Epidermal melanocyte (primary cell): Measurements from ENCODE around the gene CRYZ.
"Not testable (repeated sequence)": the region's sequence is repeated elsewhere in the genome, so short reads cannot be mapped to it uniquely, and the experiment has no call there.

Experiments used
- DNase-seq: peaks from one replicate; pipeline ENCODE4 v3.0.0; 2011; ENCODE audit warnings: low spot score; ENCODE audit not compliant: insufficient read length

CRYZ gene

DNA sequence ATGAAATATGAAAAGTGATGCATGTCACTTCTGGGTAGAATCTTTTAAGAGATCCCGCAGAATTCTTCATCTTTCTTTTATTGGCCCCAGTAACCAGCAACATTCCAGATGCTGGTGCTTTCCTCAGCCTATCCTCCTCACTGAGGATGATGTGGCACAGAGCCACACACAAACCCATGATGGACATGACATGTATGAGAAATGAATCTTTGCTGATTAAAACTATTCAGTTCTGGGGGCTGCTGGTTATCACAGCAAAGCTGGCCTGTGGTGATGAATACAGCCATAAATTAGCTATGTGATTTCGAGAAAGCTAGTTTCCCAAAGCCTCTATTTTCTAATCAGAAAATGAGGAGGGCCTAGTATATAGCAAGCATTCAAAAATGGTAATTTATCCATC, 51.0 kb downstream of the CRYZ start:
- no peak for DNase-seq

DNA sequence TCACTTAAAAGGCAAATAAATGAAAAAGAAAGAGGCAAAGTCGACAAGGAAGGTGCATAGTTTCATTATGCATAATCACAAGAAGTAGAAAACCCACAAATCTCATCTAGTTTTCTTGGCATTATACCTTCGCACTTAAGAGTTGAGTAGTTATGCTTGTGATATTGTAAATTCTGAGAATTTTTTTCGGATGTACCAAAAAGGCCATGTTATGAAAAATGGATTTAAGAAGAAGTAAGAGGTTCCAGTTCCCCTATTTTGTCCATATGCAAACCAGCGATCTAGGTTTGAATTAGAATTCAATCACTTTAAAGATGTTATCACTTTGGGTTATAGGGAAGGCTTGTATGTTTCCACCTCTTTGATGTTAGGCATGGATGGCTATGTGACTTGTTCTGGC, 51.4 kb downstream of the CRYZ start:
- no peak for DNase-seq

DNA sequence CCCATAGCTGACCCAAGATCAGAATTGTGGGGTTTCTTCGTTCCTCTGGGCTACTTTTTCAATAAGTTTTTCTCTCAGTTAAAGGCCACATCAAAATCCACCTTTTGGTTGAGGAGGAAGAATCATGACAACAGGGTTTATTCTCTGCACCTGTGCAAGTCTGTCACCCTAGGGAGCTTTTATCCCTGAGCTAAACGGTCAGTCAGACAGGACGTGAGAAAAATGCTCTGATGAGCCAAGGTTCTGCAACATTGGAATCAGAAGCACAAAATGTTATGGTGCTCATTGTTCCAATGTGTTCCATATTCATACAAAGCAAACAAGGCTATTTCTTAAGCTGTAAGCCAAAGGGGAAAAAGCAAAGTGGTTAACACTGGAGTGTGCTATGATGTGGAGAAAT, 51.8 kb downstream of the CRYZ start:
- no peak for DNase-seq

DNA sequence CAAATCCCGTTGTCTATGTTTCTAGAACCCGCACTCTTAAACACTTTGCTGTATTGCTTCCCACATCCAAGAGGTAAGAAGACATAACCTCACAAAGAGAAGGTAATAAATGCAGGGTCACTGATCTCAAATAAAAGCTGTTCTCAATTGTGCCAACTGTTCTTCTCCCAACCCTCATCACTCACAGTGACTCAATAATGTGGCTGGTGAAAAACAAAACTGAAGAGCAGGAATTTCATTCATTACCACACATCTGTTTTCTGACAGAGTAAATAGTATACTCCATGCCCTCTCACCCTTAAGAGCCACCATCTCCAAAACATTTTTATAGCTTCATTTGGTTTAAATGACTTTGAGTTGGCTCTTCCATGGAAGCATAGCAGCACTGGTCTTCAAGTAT, 53.0 kb downstream of the CRYZ start:
- no peak for DNase-seq

DNA sequence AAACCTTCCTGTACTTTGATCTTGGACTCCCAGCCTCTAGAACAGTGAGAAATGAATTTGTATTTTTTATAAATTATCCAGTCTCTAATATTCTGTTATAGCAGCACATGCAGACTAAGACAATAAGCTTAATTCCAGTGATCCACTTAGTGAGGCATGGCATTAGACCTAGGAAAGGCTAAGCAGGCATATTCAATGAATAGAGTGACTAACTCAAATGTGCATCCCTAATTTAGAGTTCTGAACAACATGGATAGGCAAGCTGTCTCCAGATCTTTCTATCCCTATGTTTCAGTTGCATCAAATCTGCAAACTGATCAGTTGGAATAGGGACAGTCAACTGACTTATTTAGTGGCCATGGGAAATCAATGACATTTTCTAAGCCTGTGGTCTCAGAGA, 54.9 kb downstream of the CRYZ start:
- DNase-seq, result no peak

DNA sequence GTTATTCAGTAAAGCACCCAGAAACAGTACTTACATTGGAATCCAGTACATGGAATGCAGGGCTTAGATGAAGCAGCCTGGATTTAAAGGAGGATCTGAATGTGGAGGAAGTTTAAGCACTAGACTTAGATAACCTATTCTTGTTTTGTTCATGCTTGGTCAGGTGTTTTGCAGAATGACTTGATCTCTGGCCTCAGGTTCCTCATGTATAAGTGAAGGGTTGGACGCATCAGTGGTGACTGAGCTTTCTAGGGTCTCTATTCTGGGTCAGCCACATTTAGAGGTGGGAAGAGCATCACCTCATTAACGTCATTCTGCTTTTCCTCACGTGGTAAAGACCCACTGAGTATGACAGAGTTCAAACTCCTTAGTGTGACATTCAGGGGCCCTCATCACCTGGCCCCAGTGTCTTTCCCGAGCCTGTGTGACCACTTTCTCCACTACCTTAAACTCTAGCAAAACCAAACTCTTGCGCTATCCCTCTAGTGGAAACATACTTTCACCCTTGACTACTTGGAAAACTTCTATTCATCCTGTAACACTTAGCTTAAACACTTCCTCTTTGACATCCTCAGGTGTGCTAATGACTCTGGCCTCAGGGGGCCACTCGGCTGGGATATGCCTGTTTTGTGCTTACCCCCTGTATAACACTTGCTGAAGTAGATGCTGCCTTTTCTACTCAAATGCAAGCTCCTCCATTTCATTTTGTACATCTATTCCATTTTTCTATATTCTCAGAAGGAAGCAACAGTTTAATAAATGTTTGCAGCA, 58.4 kb downstream of the CRYZ start:
- no peak for DNase-seq

DNA sequence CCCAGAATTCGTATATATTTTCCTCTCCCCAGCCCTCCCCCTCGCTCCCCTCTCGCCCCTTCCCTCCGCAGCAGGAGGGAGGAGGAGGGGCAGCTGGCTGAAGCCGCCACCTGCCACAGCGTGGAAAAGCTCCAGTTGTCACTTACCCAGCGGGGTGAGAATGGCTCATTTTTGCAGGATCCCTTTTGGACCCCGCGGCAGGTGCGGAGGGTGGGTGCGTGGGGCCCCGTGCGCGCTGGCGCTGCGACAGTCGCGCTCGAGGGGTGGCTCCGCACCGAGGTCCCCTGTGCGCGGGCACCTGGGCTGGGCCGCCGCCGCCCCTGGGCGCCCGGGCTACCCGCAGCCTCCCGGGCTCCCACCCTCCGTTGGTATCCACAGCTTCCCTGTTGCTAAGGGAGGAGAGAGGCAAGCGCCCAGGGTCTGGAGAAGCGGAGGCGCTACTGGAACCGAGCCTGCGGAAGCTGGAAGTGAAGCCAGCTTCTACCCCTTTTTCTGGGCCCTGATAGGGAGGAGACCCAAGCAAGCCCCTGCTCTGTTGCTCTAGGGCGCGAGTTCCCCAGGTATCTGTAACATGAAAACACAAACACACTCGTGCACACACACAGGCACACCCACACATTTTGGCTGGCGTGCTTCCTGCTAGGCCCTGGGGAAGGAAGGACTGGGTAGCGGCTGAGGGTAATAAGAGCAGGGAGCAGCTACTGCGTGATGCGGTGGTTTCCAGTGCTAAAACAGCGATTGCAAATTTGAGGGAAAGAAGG, 59.3 kb downstream of the CRYZ start, which contains the start of gene ERICH3:
TSS of gene ERICH3 (minus strand) at position 442 of the 761 bp plus-strand sequence. CDS start at position 169, 273 bp downstream.
- DNase-seq, result no peak

DNA sequence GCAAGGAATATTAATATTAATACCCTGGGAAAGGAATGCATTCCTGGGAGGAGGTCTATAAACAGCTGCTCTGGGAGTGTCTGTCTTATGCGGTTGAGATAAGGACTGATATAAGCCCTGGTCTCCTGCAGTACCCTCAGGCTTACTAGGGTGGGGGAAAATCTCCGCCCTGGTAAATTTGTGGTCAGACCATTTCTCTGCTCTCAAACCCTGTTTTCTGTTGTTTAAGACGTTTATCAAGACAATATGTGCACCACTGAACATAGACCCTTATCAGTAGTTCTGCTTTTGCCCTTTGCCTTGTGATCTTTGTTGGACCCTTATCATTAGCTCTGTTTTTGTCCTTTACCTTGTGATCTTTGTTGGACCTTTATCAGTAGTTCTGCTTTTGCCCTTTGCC, 62.0 kb downstream of the CRYZ start:
- not testable (repeated sequence) for DNase-seq
